Mucosa of gallbladder (tissue), 1 donor: ENCODE measurements around the gene SYNJ1. TPM values are rescaled to one million over a fixed set of nuclear protein-coding genes. Genes with fewer than 3 reads are reported as not detected.
"Not testable (repeated sequence)": the region's sequence is repeated elsewhere in the genome, so short reads cannot be mapped to it uniquely, and the experiment has no call there.

Experiments
- DNase-seq: peaks from one replicate; pipeline ENCODE4 v3.0.0-alpha.2; 2020; ENCODE audit warnings: low spot score
- total RNA-seq: library from RNA; stranded (reverse); gene quantifications from one replicate; pipeline ENCODE4 v1.2.1, GENCODE V29; 2021
- donor health status: DM: no; HTN: no; CAD: no.

The SYNJ1 gene, protein sequence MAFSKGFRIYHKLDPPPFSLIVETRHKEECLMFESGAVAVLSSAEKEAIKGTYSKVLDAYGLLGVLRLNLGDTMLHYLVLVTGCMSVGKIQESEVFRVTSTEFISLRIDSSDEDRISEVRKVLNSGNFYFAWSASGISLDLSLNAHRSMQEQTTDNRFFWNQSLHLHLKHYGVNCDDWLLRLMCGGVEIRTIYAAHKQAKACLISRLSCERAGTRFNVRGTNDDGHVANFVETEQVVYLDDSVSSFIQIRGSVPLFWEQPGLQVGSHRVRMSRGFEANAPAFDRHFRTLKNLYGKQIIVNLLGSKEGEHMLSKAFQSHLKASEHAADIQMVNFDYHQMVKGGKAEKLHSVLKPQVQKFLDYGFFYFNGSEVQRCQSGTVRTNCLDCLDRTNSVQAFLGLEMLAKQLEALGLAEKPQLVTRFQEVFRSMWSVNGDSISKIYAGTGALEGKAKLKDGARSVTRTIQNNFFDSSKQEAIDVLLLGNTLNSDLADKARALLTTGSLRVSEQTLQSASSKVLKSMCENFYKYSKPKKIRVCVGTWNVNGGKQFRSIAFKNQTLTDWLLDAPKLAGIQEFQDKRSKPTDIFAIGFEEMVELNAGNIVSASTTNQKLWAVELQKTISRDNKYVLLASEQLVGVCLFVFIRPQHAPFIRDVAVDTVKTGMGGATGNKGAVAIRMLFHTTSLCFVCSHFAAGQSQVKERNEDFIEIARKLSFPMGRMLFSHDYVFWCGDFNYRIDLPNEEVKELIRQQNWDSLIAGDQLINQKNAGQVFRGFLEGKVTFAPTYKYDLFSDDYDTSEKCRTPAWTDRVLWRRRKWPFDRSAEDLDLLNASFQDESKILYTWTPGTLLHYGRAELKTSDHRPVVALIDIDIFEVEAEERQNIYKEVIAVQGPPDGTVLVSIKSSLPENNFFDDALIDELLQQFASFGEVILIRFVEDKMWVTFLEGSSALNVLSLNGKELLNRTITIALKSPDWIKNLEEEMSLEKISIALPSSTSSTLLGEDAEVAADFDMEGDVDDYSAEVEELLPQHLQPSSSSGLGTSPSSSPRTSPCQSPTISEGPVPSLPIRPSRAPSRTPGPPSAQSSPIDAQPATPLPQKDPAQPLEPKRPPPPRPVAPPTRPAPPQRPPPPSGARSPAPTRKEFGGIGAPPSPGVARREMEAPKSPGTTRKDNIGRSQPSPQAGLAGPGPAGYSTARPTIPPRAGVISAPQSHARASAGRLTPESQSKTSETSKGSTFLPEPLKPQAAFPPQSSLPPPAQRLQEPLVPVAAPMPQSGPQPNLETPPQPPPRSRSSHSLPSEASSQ (N-terminal part only)
- total RNA-seq, result 17.5 TPM

DNA sequence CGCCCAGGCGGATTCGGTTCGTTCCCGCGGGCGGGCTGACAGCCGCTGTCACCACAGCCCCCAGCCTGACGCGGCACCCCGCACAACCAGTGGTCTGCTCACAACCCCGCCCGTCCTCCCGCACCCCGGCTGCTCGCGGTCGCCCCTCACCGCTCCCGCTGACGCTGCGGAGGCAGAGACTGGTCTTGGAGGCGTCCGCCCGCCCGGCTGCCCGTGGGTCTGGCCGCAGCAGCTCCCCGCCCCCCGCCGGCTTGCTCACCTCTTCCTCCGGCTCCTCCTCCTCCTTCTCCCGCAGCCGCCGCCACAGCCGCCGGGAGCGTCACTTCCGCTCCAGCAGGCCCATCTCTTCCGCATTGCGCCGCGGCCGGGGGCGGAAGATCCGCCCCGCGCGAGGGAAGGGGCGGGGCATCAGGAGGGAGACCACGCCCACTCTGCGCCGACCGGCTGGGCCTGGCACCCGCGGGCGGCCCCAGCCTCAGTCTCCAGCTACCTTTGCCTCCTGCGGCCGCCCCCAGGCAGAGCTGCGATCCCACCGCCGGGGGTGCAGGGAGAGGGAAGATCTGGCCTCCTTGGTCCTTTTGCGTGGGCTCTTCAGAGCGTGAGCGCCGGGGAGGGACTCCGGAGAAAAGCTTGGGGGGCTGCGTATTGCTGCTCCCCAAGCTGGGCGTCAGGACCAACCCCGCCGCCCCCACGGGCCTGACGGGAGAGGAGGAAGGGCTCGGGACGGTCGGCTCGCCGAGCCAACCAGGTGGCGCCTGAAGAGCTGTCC is at the start of gene SYNJ1:
Gene SYNJ1, minus strand, starts transcription at position 327 of the 769 bp plus-strand sequence. CDS start 1,118 bp downstream, outside the sequence.
- peak; percentile 94 for DNase-seq

DNA sequence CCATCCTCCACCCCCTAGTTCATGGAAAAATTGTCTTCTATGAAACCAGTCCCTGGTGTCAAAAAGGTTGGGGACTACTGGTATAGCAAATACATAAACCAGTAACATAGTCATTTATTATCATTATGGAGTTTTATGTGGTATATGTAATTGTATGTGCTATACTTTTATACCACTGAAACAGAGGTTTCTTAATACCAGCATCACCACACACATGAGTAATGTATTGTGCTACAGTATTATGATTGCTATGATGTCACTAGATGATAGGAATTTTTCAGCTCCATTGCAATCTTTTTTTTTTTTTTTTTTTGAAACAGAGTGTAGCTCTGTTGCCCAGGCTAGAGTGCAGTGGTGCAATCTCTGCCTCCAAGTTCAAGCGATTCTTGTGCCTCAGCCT is 49.5 kb upstream of the SYNJ1 start:
- no peak for DNase-seq

DNA sequence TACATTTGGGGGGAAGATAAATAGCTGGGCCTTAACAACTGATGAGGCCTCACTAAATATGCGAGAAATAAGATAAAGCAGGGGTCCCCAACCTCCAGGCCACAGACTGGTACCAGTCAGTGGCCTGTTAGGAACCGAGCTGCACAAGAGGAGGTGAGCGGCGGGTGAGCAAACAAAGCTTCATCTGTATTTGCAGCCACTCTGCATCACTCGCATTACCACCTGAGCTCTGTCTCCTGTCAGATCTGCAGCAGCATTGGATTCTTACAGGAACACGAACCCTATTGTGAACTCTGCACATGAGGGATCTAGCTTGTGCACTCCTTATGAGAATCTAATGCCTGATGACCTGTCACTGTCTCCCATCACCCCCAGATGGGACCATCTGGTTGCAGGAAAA is 48.9 kb upstream of the SYNJ1 start:
- no peak for DNase-seq

DNA sequence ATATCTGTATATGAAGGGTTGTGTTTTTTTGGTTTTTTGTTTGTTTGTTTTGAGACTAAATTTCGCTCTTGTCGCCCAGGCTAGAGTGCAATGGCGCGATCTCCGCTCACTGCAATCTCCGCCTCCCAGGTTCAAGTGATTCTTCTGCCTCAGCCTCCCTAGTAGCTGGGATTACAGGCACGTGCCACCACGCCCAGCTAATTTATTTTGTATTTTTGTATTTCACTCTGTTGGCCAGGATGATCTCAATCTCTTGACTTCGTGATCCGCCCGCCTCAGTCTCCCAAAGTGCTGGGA is 45.2 kb upstream of the SYNJ1 start:
- DNase-seq, result not testable (repeated sequence)

DNA sequence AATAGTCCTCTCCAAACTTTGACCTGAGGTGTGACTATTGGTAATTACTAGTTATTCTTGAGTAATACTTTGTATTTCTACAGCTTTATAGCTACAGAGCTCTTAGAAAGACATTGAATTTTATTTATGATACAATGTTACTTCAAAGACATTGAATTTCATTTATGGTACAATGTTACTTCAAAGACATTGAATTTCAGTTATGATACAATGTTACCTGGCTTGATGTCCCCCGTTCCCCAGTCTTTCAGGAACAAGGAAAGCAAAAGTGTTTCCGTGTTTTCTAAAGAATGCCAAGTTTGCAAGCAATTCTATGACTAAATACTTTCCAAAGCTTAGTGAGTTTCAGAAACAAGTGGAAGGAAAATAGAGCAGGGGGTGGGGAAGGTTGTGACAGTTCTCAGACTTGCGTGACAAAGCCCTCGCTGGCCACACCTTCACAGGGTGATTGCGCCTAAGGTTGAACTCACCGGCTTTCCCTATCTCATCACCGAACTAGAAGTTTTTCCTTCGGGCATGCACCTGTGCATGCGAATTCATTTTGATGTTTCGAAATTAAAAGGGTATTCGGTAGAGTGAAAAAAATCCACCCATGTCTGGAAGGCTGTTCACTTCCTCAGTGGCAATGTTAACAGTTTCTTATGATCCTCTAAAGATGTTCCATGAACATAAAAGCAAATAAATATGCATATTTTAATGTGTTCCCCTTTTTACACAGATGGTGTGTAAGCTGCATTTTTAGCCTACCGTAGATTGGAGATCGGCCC is 44.7 kb upstream of the SYNJ1 start:
- DNase-seq, result peak; percentile 16

DNA sequence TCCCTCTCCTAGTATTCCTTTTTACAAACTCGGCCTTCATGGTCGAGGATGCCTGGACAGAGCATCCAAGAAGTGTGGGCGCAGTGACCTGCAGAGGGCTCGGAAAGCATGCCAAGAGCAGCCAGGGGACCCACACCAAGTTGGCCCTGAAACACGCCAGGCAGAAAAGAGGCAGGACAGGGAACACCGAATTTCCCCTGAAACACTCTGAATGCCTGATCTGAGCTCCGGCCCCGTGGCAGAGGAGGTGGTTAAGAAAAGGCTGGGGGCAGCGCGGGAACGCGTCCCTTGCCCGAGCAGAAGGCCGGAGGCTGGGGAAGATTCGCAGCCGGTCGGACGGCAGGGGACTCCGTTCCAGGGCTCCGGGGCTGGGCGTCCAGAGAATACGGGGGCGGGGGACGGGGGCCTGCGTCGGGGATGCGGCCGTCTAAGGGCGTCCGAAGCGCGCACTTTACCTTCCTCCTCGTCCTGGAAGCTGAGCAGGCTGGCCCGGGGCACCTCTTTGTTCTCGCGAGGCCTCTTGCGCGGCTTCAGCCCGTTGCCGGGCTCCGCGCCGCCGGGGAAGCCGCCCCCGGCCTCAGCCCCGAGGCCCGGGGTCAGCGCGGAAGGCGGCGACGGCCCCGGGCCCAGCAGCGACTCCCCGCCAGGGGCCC is 43.2 kb upstream of the SYNJ1 start:
- DNase-seq, result peak; percentile 42

DNA sequence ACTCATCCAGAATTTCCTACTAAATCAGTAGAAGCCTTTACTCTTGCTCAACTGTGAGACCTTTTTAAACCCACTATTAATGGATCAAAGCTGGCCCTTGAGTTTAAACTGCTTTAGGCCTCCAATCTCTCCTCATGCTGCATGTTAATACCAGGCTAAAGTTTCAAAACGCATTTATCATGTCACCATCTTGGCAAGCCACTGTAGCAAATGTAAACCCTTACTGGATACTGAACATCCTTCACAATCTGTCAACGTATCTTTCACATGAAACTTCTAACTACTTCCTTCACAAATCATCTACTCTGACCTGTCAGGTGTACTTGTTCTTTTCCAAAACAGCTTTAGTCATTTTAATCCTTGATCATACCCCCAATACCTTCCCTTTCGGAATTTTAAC is 40.7 kb upstream of the SYNJ1 start:
- no peak for DNase-seq

DNA sequence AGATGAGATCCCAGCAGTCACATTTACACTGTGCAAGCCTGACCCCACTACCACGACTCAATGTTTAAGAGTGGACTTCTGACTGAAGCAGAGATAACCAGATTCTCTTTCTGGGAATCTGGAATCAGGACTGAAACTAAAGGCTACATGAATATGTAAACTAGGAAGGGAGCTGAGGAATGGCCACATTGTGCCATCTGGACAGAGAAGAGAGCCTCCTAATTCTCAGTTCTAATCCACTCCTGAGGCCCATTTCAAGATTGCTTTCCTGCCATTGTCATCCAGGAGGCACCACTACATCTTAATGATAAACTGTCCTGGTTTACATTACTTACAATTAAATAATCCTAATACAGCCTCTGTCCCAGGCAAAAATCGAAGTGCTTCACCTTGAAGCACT is 37.2 kb upstream of the SYNJ1 start:
- no peak for DNase-seq

DNA sequence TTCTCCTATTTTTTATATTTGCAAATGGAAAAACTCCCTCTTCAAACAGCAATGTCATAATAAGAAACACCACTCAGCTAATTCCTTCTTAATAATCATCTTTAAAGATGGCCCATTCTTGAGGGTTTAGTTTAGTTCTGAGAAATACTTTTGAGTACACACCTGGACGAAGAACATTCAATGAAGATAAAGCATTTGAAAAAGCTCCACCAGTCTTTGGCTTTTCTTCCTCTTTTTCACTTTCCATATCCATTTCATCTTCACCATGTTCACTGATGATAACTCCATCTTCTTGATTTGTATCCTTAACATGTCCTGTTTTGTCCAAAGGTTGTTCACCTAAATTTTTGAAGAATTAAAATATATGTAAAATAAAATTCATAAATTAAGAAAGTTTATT is 36.4 kb upstream of the SYNJ1 start:
- DNase-seq, result no peak

DNA sequence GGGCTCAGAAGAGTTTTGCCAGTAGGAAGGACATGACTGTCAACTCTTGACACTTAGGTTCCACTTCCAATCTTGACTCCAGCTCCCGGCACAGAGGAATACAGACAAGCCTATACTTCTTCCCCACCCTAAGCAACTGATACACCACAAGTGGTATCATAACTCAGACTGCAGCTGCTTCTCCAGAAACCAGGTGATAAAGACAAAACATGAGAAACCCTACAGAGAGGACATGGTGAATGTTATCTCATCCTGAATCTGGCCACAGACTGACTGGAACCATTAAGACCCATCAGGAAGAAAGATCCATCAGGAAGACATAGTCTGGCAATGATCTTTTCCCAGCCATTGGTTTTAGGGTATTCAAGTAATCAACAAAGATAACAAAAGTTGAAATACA is 30.0 kb upstream of the SYNJ1 start:
- DNase-seq, result no peak

DNA sequence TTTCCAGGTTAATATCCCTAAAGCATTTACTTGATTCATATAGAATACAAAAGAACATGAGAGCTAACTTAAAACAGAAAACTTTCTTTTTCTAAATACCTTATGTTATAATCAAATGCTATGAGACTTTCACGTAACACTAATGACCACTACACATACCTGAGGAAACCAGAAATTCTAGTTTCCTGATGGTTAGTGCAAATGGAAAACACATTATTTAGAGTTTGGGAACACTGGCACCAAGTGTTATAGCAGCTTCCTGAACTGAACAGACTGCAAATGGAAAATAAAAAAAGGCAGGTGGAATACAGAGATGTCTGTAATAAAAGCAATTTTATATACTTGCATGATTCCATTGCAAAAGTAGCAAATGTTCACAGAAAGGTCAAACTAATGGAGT is 28.3 kb upstream of the SYNJ1 start:
- no peak for DNase-seq

DNA sequence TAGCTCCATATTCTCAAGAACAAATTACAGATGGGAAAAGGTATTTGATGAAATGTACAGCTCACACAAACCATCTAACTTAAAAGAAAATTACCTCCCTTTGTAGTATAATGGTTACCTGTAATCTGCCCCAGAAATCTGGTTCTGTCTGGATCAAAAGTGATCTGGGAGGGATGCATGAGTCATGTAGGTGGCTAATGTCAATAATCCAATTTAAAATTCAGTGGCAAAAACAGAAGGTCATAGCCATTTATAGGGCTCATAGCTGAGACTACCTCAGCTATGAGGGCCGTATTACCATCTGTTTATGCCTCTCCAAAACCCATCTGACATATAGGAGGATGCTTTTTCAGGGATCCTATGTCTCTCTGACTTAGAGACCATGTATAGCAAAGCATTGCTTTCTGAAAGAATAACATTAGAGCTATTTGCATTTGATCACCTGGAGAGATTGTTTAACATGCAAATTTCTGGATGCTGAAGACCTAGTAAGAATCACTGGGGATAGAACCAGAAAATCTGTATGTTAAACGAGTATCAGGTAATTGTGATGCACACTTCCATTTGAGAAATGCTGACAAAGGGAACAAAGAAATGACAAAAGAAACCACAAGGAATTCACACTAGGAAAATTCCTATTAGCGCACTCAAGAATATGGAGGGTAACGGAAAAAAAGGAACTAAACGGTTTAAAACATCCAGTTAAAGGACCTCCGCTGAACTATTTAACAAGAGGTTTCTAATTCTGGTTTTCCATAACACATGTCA is 26.2 kb upstream of the SYNJ1 start:
- DNase-seq, result no peak

DNA sequence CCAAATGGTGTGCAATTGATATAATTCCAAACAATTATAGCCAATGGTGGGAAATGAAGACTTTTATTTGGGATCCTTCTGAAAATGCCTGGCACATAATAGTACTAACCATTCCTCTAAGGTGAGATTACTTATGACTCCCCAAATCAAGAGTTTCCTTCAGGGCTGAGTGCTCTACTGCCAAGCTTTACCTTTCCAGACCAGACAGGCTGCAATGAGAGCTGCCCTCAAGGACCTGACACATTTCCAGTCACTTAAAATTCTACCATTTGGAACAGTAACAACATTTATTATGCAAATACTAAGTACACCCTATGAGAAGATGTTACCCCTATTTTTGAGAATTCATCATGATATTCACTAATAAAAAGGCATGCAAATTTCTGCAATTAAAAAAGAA is 22.6 kb upstream of the SYNJ1 start:
- DNase-seq, result no peak

DNA sequence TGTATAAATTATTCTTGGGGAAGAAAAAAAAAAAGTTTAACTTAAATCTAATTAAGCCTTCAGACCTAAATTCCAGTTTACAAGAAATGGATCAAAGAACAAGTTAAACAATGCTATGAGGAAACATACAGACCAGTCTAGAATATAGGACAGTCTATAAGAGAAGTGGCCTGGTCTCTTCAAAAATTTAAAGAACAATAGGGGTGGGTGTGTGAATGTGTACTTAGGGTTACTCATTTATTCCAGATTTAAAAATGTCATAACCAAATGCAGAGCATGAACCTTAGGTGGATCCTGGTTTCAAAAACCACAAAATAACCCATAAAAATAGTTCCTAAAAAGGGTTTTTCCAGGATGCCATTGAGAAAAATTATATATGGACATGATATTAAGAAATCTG is 21.8 kb upstream of the SYNJ1 start:
- DNase-seq, result no peak

DNA sequence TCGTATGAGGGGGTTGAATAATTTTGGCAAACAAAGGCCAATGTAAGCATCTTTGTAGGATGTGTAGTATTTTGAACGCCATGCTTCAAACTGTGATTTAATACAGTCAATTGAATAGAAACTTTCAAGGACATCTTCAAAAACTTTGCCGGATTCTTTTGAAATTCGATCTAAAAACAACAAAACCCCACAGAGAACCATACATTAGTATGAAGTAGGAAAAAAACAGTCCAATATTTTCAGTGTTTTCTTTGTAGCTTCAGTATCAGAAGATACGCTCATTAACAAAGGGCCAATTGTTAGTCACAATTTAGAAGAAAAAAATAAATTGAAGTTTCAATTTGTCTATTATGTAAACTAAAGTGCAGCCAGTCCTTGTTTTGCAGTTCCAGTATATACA is 20.7 kb upstream of the SYNJ1 start:
- DNase-seq, result no peak

DNA sequence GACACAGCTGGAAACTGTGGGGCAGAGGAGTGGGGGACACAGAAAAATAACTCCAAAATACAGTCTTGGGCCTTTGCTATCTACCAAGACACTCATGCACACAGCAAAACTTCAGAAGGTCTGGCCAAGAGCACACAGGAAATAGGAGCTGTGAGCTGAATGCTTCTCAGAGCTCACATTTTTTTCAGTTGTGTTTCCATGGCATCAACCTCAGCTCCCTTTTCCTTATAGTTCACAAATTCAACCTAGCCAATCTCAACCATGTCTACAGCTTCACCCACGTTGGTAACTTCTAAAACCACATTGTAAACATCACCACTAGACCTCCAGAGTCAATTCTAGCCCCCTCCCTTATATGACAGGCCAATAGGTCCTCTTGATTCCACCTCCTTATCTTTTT is 19.6 kb upstream of the SYNJ1 start:
- no peak for DNase-seq

DNA sequence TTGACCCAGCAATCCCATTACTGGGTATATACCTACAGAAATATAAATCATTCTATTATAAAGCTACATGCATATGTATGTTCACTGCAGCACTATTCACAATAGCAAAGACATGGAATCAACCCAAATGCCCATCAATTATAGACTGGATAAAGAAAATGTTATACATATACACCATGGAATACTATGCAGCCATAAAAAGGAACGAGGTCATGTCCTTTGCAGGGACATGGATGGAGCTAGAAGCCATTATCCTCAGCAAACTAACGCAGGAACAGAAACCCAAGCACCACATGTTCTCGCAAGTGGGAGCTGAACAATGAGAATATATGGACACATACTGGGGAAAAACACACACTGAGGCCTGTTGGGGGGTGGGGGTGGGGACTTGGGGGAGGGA is 18.9 kb upstream of the SYNJ1 start:
- not testable (repeated sequence) for DNase-seq

DNA sequence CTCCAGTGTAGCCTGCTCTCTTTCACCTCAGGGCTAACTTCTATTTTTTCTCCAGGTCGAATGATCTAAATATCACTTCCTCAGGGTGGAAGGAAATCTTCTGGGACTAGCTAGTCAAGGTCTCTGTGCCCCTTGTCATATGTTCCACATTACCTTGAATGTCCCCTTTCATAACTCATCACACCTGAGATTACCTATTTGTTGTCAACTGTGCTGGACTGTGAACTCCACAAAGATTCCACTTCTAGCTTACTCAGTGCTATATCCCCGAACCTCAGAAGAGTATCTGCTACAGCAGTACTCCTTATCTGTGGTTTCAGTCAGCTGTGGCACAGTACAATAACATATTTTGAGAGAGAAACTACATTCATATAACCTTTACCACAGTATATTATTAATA is 14.6 kb upstream of the SYNJ1 start:
- DNase-seq, result no peak

DNA sequence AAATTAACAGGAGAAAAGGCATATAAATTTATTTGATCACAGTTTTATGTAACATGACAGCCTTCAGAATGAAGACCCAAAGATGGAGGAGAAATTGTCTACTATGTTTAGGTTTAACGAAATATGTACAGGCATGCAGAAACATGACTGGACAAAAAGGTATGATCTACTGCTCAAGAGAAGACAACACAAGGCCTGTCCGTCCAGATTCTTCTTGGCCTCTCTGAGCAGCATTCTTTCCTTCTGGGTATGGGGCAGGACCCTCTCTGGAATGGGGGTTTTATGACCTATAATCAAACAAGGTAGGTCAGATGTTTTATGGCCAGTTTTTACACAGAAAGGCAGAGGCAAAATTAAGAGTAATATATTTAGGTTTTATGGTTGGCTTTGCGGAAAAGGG is 13.5 kb upstream of the SYNJ1 start:
- no peak for DNase-seq
